Keratinocyte (primary cell): ENCODE measurements around the gene CCDC34. TPM values are rescaled to one million over a fixed set of nuclear protein-coding genes. Genes with fewer than 3 reads are reported as not detected.
A peak's percentile ranks its signal among the peaks of the same experiment; 100 is the strongest.

Source experiments
- DNase-seq: peaks from one replicate; pipeline ENCODE4 v3.0.0-alpha.2; 2011; ENCODE audit warnings: low read depth, missing footprints, low spot score
- FAIRE-seq: peaks from 2 replicates; lab custom pipeline; 2011; peaks lifted over from hg19 to GRCh38; lab: Jason Lieb, UNC
- H2AFZ ChIP-seq: 2 replicates; pipeline ENCODE4 v1.6.0; 2012; ENCODE audit warnings: low read length, control low read depth, inconsistent platforms; ENCODE audit not compliant: control insufficient read depth
- H3K27ac ChIP-seq: 2 replicates; pipeline ENCODE4 v1.5.1; 2011; ENCODE audit warnings: low read length; ENCODE audit not compliant: control insufficient read depth, insufficient read depth
- H3K27me3 ChIP-seq: 3 replicates; pipeline ENCODE4 v1.6.0; 2011; ENCODE audit warnings: low read length; ENCODE audit not compliant: control insufficient read depth, insufficient read depth; ENCODE audit errors: extremely low read depth
- H3K36me3 ChIP-seq, 2 experiments: 2 replicates in 1 of 2; 3 replicates in 1 of 2; pipeline ENCODE4 v1.5.1; 2011; ENCODE audit warnings: low read length in 2 of 2, mild to moderate bottlenecking in 1 of 2; ENCODE audit not compliant: control insufficient read depth in 2 of 2, insufficient read depth in 2 of 2; ENCODE audit errors: extremely low read depth in 1 of 2
- H3K4me1 ChIP-seq: 3 replicates; pipeline ENCODE4 v1.5.1; 2011; ENCODE audit warnings: low read length; ENCODE audit not compliant: control insufficient read depth, insufficient read depth; ENCODE audit errors: extremely low read depth
- H3K4me2 ChIP-seq: 3 replicates; pipeline ENCODE4 v1.6.0; 2011; ENCODE audit warnings: low read depth, low read length; ENCODE audit not compliant: control insufficient read depth, insufficient read depth; ENCODE audit errors: extremely low read depth
- H3K4me3 ChIP-seq, 3 experiments: fragments of 200-600 bp in 1 of 3; sonication (generic) in 1 of 3; 2 replicates in 2 of 3; 3 replicates in 1 of 3; pipeline ENCODE4 v1.5.1; 2011 to 2016; ENCODE audit warnings: low read length in 3 of 3, mild to moderate bottlenecking in 3 of 3, control low read depth in 2 of 3, inconsistent platforms in 1 of 3, low read depth in 1 of 3, mixed read lengths in 1 of 3, mixed run types in 1 of 3, moderate library complexity in 1 of 3; ENCODE audit not compliant: control insufficient read depth in 2 of 3, insufficient read depth in 2 of 3; ENCODE audit errors: extremely low read depth in 1 of 3
- H3K79me2 ChIP-seq: 2 replicates; pipeline ENCODE4 v1.6.0; 2012; ENCODE audit warnings: low read length; ENCODE audit not compliant: control insufficient read depth, insufficient read depth
- H3K9ac ChIP-seq: 3 replicates; pipeline ENCODE4 v1.6.0; 2011; ENCODE audit warnings: low read length; ENCODE audit not compliant: control insufficient read depth, insufficient read depth; ENCODE audit errors: extremely low read depth
- H3K9me1 ChIP-seq: 3 replicates; pipeline ENCODE4 v1.6.0; 2011; ENCODE audit warnings: low read length; ENCODE audit not compliant: control insufficient read depth, insufficient read depth; ENCODE audit errors: extremely low read depth
- H3K9me3 ChIP-seq: 2 replicates; pipeline ENCODE4 v1.5.1; 2012; ENCODE audit warnings: low read depth, low read length; ENCODE audit not compliant: control insufficient read depth
- H4K20me1 ChIP-seq: 3 replicates; pipeline ENCODE4 v1.6.0; 2011; ENCODE audit warnings: low read length; ENCODE audit not compliant: control insufficient read depth, insufficient read depth; ENCODE audit errors: extremely low read depth
- EZH2 ChIP-seq: IDR thresholded peaks from one replicate; pipeline ENCODE4 v1.6.1; 2012; ENCODE audit warnings: inconsistent platforms, mild to moderate bottlenecking, low read length, moderate library complexity
- dilution Hi-C: fragments of 300-500 bp; cut with MboI; formaldehyde crosslinking; loops from one replicate; pipeline ENCODE4 v1.7.0; 2020; ENCODE audit warnings: low sequenced_read_pairs; ENCODE audit not compliant: extremely low pct_ligation_motif_present
- polyA plus RNA-seq, 5 experiments: library from polyadenylated mRNA; depleted of rRNA in 3 of 5; stranded (reverse) in 3 of 5; stranded (forward) in 1 of 5; unstranded in 1 of 5; fragments of >200 nt; gene quantifications; 1 replicate in 1 of 5; 2 replicates in 3 of 5; 3 replicates in 1 of 5; pipeline versions ENCODE4 v1.2.1 to v1.2.3, GENCODE V29; 2011 to 2012; ENCODE audit warnings: missing spikeins in 2 of 5, low read depth in 1 of 5, low replicate concordance in 1 of 5
- TF ChIP-seq, protein P1 (sequence below), 3 experiments: IDR thresholded peaks in 1 of 3; conservative IDR thresholded peaks in 1 of 3; optimal IDR thresholded peaks in 1 of 3; 2 replicates in 2 of 3; 3 replicates in 1 of 3; pipeline versions ENCODE3 to v1.5.1; 2011; ENCODE audit warnings: low read length in 3 of 3, mild to moderate bottlenecking in 3 of 3, moderate library complexity in 2 of 3, control low read depth in 1 of 3, inconsistent platforms in 1 of 3; ENCODE audit not compliant: insufficient read depth in 2 of 3; ENCODE audit errors: extremely low read depth in 1 of 3

The CCDC34 gene
- polyA plus RNA-seq, 1 donor (not counting 4 experiments of a cell fraction or from before 2014, with no cell fraction given), result 4.2 TPM

GRCh38 chr11:27294654-27295053 is 68.4 kb downstream of the CCDC34 start:
- dilution Hi-C loops, result loop anchor here (25.0 kb wide), 1 partner anchor 107 kb away; no protein-coding TSS in a partner anchor
- FAIRE-seq (no peak), DNase-seq (no peak)
- no peaks in the 10 kb centered on the region for H3K27me3 ChIP-seq
- H2AFZ ChIP-seq, result no peak overlapping the region
- H3K4me2 ChIP-seq, result no peak overlapping the region
- H3K4me3 ChIP-seq, result no peak overlapping the region
- H3K9me1 ChIP-seq, result no peaks in the 10 kb centered on the region
- H4K20me1 ChIP-seq, result no peaks in the 10 kb centered on the region
- no peaks in the 10 kb centered on the region for H3K36me3 ChIP-seq
- no peaks in the 10 kb centered on the region for H3K79me2 ChIP-seq
- no peak for TF ChIP-seq EZH2
- TF ChIP-seq, protein P1, sequence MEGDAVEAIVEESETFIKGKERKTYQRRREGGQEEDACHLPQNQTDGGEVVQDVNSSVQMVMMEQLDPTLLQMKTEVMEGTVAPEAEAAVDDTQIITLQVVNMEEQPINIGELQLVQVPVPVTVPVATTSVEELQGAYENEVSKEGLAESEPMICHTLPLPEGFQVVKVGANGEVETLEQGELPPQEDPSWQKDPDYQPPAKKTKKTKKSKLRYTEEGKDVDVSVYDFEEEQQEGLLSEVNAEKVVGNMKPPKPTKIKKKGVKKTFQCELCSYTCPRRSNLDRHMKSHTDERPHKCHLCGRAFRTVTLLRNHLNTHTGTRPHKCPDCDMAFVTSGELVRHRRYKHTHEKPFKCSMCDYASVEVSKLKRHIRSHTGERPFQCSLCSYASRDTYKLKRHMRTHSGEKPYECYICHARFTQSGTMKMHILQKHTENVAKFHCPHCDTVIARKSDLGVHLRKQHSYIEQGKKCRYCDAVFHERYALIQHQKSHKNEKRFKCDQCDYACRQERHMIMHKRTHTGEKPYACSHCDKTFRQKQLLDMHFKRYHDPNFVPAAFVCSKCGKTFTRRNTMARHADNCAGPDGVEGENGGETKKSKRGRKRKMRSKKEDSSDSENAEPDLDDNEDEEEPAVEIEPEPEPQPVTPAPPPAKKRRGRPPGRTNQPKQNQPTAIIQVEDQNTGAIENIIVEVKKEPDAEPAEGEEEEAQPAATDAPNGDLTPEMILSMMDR (optimal IDR thresholded peaks at IDR 0.05 in 1 of 3, IDR thresholded peaks at IDR 0.05 in 1 of 3, conservative IDR thresholded peaks at IDR 0.05 in 1 of 3; ENCODE audit: extremely low read depth in 1 of 3, insufficient read depth in 2 of 3, low read length in 3 of 3), result no peak
- H3K9ac ChIP-seq, result no peak overlapping the region
- peaks cover 2% of the 10 kb centered on the region for H3K9me3 ChIP-seq
- H3K4me1 ChIP-seq, result peaks cover 15% of the 10 kb centered on the region
- no peak overlapping the region for H3K27ac ChIP-seq

GRCh38 chr11:27293515-27294417 is 69.2 kb downstream of the CCDC34 start:
- H2AFZ ChIP-seq, result peak overlapping the region; percentile 14
- no peak for FAIRE-seq
- peak overlapping the region; percentile 37 for H3K27ac ChIP-seq
- peaks cover 15% of the 10 kb centered on the region for H3K4me1 ChIP-seq
- H4K20me1 ChIP-seq, result no peaks in the 10 kb centered on the region
- peaks cover 2% of the 10 kb centered on the region for H3K9me3 ChIP-seq
- no peaks in the 10 kb centered on the region for H3K9me1 ChIP-seq
- H3K4me2 ChIP-seq, result peak overlapping the region; percentile 4
- H3K4me3 ChIP-seq, result no peak overlapping the region
- no peak for DNase-seq
- H3K9ac ChIP-seq, result no peak overlapping the region
- dilution Hi-C loops, result loop anchor here (25.0 kb wide), 1 partner anchor 106 kb away; no protein-coding TSS in a partner anchor
- no peaks in the 10 kb centered on the region for H3K27me3 ChIP-seq
- H3K79me2 ChIP-seq, result no peaks in the 10 kb centered on the region
- no peaks in the 10 kb centered on the region for H3K36me3 ChIP-seq
- TF ChIP-seq, protein P1 (optimal IDR thresholded peaks at IDR 0.05 in 1 of 3, IDR thresholded peaks at IDR 0.05 in 1 of 3, conservative IDR thresholded peaks at IDR 0.05 in 1 of 3; ENCODE audit: extremely low read depth in 1 of 3, insufficient read depth in 2 of 3, low read length in 3 of 3), result no peak
- no peak for TF ChIP-seq EZH2
